ENCODE data around the gene PPIB.

DNA sequence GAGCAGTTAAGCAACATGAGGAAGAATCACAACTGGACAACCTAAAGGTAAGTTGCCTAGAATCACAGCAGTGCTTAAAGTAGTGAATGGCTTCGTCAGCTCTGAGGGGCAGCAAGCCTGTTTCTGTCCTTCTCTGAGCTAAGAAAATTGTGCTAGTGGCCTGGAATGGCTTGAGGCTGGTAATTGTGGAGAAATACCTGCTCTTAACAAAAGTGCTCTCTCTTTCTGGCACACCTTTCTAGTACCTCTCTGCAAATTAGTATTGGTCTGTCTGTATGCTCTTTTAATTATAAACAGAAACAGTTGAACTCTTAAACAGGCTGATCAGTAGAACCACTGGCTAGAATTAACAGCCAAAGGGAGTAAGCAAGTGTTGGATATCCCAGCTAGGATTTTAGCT, 55.5 kb downstream of the PPIB start:
- TF ChIP-seq CTCF (IDR thresholded peaks at IDR 0.05) (no peak), POLR2A (IDR thresholded peaks at IDR 0.05) (no peak)

Measured in uterus (tissue), 2 donors.